AG04449 (cell line): ENCODE measurements around the gene IL10RB.

Experiments
- CTCF ChIA-PET: fragments of 350-600 bp; formaldehyde crosslinking; extraction: SDS; loops from one replicate; lab custom pipeline; 2021; ENCODE audit warnings: antibody characterized with exemption; lab: Yijun Ruan, JAX
- POLR2A ChIA-PET: fragments of 400-600, 350-600 bp; formaldehyde crosslinking; extraction: SDS; loops from one replicate; lab custom pipeline; 2020; ENCODE audit warnings: antibody characterized with exemption, inconsistent platforms; lab: Yijun Ruan, JAX
- DNase-seq: peaks from one replicate; pipeline ENCODE4 v3.0.0-alpha.2; 2010; ENCODE audit warnings: low read depth, low spot score
- H3K4me3 ChIP-seq: 2 replicates; pipeline ENCODE4 v1.5.1; 2011; ENCODE audit warnings: low read depth, mild to moderate bottlenecking, control low read depth, low read length
- CTCF ChIP-seq: IDR thresholded peaks from one replicate; pipeline ENCODE4 v1.5.1; 2011; ENCODE audit warnings: mild to moderate bottlenecking, moderate library complexity, low read length, control low read depth, inconsistent platforms; ENCODE audit not compliant: insufficient read depth; ENCODE audit errors: missing control alignments

Gene IL10RB

GRCh38 chr21:33261635-33262034 lies 4.5 kb upstream of the IL10RB start:
- peak; percentile 28 for DNase-seq
- no peak for TF ChIP-seq CTCF
- ChIA-PET POLR2A (no interaction called here), CTCF (interaction anchor here (0.8 to 1.8 kb wide), 2 partner anchors 11 to 100 kb away, joined by 3 to 5 read pairs; no protein-coding TSS in a partner anchor)
- no peak overlapping the region for H3K4me3 ChIP-seq

DNA sequence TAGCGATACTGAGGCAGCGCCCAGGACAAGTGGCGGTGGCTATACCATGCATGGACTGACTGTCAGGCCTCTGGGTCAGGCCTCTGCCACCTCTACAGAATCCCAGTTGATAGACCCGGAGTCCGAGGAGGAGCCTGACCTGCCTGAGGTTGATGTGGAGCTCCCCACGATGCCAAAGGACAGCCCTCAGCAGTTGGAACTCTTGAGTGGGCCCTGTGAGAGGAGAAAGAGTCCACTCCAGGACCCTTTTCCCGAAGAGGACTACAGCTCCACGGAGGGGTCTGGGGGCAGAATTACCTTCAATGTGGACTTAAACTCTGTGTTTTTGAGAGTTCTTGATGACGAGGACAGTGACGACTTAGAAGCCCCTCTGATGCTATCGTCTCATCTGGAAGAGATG lies 3.2 kb upstream of the IL10RB start:
- ChIA-PET CTCF (interaction anchor here (0.7 kb wide), 1 partner anchor 98 kb away, joined by 3 read pairs; no protein-coding TSS in a partner anchor), POLR2A (no interaction called here)
- no peak for TF ChIP-seq CTCF
- no peak overlapping the region for H3K4me3 ChIP-seq
- DNase-seq, result no peak

DNA sequence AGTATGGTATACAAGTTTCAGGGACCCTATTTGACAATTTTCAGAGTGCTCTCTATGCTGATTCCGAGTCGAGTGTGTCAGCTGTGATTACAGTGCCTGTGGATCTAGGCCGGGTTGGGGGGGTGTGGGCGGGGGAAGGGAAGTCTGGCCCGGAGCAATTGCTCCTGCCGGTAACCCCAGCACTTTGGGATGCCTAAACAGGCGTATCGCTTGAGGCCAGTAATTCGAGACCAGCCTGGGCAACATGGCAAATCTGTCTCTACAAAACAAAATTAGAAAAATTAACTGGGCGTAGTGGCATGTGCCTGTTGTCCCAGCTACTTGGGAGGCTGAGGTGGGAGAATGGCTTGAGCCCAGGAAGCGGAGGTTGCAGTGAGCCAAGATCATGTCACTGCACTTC lies 1.6 kb upstream of the IL10RB start:
- POLR2A ChIA-PET, result no interaction called here
- no peak for DNase-seq
- no peak overlapping the region for H3K4me3 ChIP-seq
- CTCF ChIA-PET, result no interaction called here
- no peak for TF ChIP-seq CTCF

- ChIA-PET POLR2A (interaction anchor here (1.0 to 1.3 kb wide), 2 partner anchors 21 to 59 kb away, joined by 5 to 8 read pairs; partner anchors contain the start of gene IFNAR1), CTCF (interaction anchor here (1.6 kb wide), 1 partner anchor 14 kb away, joined by 6 read pairs; no protein-coding TSS in a partner anchor)
- peak overlapping the region; percentile 79 for H3K4me3 ChIP-seq
- DNase-seq, result no peak
- no peak for TF ChIP-seq CTCF
These were observed 510 bp upstream of the IL10RB start for GRCh38 chr21:33265664-33266049.

DNA sequence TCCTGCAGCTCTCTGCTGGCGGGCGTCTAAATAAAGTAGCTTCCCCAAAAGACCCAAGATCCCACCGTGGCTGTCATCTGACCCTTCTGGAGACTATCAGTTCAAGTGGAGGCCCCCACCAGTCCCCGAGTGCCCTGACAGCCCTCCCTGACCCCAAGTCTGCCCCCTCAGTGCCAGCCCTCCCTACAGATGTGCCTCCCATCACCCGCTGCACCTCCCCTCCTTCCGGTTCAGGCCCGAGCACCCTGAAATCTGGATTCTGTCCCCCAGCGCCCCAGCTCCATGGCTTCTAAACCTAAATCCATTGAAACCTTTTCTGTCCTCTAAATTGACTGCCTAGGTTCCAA lies 595 bp downstream of the IL10RB start:
- no peak for DNase-seq
- no peak for TF ChIP-seq CTCF
- peak overlapping the region; percentile 79 for H3K4me3 ChIP-seq
- POLR2A ChIA-PET, result interaction anchor here (1.0 to 1.3 kb wide), 2 partner anchors 20 to 58 kb away, joined by 5 to 8 read pairs; partner anchors contain the start of gene IFNAR1
- CTCF ChIA-PET, result interaction anchor here (0.7 to 1.6 kb wide), 5 partner anchors 12 to 179 kb away, joined by 3 to 6 read pairs (median 3); no protein-coding TSS in a partner anchor

DNA sequence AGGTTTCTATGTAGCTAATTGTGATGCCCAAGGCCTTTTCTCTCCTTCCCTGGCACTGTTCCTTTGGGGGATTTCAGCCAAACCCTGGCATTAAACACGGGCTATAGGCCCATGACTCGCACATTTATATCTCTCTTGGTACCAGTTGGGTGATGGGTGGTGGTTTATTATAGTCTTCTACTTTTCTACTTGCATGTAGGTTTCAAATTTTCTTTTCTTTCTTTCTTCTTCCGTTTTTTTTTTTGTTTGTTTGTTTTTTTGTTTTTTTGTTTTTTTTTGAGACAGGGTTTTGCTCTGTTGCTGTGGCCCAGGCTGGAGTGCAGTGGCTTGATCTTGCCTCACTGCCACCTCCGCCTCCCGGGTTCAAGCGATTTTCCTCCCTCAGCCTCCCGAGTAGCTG lies 1.1 kb downstream of the IL10RB start:
- POLR2A ChIA-PET, result no interaction called here
- no peak for TF ChIP-seq CTCF
- CTCF ChIA-PET, result interaction anchor here (0.7 to 1.0 kb wide), 4 partner anchors 12 to 178 kb away, joined by 3 to 5 read pairs (median 3); no protein-coding TSS in a partner anchor
- H3K4me3 ChIP-seq, result peak overlapping the region; percentile 79
- no peak for DNase-seq
